HG03060 (cell line): ENCODE measurements around the gene HIVEP2.

Source experiments
- ATAC-seq: cut with Tn5 transposase; IDR thresholded peaks from one replicate; pipeline ENCODE4 v1.9.1; 2021; ENCODE audit warnings: low read depth, moderate number of reproducible peaks; ENCODE audit not compliant: unreplicated experiment

Gene HIVEP2

DNA sequence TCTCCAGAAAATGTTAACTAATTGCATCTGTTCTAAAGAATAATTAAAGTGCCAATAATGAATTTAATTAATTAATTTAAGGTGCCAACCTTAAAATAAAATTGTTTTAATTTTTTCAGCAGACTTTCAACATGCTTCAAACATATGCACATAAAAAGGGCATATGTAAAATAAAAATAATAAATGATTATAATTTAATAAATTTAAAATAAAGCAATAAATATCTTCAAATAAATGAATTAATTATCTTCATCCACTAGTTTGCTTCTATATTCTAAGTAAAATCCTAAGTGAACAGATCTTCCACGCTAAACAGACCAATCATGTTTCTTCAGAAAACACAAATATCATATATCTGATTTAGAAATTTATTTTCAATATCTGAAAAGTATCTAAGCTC lies 119.2 kb downstream of the HIVEP2 start:
- no peak for ATAC-seq

DNA sequence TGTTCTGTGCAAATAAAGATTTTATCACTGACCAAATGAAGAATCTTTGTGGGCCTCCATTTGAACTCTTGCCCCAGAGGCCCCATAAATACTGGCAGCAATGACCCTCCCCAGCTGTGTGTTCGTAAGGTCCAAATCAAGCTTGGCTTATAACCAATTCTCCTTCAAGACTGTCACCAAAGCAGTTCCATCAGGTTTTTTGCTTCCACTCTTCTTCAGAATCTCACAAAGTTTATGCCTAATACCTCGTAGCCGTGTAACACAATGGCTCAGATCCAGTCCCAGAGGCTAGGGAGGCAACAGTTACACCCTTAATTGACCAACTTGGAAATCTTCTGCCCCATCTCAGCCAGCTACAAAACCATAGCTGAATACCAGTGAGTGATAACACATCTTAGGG lies 120.5 kb downstream of the HIVEP2 start:
- no peak for ATAC-seq

DNA sequence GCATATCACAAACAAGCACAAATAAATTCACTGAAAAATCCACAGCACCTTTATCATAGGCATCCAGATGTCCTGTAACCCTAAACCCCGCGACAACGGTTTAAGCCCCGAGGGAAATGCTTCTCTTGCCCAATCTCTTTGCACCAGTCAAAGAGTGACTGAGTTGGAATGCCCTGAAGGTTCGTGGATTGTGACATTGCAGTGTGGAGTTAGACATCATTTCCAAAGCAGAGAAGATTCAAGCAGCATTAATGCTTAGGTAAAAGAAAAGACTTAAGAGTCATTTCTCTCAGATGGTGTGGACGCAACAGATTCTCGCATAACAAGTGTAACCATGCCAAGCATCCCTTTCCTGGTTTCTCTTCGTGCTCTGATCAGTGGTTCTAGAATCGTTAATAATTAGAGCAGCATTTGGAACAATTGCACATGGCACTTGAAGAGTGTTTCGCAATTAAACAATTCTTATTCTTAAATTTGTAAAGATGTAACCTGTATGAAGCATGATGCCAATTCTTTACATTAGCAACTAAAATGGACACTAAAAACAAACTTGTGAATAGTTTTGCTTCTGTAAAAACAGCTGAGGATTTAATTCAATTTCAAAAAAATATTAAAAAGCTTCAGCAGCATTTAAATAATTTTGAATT lies 121.6 kb downstream of the HIVEP2 start:
- ATAC-seq = no peak

DNA sequence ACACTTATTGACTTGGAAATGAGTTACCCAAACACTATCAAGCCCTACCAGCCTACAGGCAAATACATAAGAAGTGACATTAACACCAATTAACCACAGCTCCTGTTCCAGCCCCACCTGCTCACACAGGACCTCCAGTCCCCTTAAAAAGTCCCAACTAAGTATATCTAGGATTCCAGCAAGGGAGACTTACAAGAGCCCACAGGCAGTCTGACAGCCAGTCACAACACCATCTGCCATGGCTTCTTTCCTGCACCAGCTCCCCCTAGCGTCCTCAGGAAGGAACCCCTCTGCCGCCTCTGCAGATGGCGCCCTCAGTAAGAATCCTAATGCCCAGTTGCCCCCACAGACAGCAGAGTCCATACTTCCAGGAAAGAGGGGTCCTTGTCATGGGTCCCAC lies 122.1 kb downstream of the HIVEP2 start:
- ATAC-seq = no peak

DNA sequence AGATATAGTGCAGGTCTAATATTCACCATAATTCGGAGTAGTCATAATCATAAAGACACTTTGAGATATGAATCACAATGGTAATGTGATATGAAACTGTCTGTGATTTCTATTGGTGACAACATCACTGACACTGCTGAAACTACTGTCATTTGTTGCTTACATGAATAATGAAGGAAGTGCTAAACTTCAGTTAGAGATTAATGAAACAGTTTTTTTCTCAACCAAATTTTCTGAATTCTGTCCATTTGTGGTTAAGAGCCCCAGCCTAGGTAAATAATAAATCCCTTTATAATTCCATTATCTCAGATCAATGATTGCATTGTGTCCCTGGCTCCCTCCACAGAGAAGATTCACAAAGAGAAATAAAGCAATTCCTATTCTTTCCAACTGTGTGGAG lies 122.6 kb downstream of the HIVEP2 start:
- ATAC-seq = peak; percentile 68

DNA sequence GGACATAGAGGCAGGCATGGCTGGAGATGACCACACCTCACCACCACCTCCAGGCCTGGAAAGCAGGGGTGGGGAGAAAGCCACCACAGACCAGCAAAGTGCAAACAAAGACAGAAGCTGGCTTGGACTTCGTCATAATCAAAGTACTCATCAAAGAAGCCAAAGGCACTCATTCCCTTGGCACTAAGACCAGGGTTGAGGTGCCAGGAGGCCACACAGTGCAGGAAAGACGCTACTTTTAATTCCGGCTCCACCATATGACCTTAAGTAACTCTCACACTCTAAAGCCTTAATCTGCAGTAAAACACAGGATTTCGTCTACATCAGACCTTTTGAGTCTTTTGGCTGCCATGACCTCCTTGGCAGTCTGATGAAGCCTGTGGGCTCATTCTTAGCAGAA lies 123.1 kb downstream of the HIVEP2 start:
- no peak for ATAC-seq

DNA sequence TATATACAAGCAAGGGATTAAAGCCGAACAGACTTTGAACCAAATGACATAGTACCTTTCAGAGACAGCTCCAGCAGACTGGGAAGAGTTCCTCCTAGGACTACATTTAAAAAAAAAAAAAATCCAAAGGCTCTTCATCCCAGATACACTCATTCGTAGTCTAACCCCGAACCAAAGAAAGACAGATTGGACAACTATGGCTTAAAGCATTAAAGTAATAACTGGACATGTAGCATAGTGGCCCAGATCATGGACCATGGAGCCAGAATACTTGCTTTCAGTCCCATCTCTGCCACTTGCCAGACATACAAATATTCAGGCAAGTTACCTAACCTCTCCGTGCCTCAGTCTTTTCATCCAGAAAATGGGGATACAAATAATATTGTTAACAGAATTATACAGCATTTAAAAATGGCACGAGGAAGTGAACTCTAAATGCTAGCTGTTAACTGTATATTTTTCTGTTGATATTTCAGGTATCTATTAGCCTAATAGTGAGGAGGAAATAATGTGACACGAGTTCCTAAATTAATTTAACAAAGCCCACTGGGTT lies 123.7 kb downstream of the HIVEP2 start:
- ATAC-seq = no peak

DNA sequence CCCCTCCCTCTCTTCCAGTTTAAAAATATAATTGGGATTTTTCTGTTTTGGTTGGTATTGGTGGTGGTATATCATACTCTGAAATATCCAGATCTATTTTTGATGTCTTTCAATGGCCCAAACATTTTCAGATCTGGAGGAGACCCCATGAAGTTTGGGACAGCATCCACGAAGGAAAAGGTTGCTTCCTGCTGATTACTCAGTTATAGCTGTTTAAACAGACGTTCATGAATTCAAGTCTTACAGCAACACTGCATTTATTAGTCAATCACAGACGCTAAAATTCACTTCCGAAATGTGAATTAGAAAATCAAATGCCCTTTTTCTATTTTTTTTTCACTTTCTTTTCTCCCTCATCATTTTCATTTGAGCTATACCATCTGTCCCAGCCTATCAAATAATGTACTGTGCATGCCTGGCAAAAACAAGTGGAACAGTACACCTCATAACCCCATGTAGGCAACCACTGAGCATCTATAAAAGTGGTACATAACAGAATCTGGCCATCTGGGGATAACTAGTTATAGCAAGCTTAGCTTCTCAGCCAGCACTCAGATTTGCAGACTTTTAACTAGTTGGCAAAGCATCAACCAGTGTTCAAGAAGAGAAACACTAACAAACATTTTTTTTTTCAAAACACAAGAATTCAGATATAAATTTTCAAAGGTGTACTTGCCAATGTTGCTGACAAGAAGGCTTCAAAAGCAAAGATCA lies 124.5 kb downstream of the HIVEP2 start:
- no peak for ATAC-seq

DNA sequence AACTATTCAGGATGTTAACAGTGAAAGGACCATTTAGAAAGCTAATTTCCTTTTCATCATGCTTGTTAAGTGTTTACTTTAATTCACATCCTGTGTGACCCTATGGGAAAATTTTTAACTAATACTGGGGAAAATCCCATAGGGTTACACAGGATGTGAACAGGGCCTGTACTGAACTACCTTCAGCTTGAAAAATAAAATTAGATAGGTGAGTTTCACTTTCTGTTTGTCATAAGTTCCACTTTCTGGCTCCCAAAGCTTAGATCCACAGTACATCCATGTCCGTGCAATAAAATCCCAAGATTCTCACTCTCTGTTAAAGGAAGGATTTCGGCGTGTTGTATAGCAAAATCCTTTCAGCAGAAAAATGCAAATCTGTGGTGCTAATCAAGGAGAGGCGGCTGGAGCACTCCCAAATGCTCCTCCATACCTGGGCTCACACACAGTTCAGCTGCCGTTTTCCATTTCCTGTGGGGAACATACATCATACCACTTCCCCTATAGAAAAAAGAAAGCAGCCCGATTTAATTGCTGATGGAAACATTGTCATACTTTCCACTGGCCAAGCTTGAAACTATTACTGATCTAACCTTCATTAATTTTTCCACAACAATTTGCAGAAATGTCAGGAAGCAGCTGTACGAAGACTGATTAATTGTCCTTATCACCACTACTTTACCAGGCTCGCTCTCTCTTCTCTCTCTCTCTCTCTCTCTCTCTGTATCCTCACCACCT lies 125.2 kb downstream of the HIVEP2 start:
- peak; percentile 59 for ATAC-seq

DNA sequence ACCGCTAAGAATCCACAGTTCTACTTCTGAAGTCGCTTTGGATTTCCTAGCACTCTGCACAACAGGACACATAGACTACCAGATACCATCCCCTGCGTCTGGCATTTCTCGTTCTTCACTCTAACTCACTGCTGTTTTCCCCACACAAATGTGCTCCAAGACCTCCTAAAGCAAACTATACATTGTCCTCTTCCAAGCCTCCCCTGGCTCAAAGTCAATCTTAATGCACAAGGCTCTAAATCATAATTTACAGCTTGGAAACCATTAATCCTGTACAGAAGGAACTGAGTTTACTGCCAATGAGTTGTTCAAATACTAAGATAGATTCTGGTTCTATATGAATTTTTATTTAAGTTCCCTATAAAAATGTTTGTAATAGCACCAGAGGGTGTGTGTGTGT lies 128.5 kb downstream of the HIVEP2 start:
- no peak for ATAC-seq

DNA sequence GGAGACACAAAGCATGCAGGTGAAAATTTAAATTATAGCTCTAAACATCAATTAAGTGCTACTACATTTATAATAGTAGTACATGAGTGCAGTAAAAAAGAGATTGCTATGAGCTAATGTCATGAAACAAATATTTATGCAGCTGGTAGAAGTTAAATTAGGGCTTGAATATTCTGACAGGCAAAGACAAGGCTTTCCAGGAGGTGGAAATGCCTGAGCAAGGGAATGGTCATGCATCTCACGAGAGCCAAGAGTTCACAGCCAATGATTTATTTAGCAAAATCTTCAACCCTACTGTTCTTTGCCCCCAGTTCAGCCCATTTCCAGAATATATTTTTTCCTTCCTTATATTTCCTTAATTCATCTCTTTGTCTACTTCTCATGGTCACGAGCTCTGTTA lies 128.9 kb downstream of the HIVEP2 start:
- no peak for ATAC-seq

DNA sequence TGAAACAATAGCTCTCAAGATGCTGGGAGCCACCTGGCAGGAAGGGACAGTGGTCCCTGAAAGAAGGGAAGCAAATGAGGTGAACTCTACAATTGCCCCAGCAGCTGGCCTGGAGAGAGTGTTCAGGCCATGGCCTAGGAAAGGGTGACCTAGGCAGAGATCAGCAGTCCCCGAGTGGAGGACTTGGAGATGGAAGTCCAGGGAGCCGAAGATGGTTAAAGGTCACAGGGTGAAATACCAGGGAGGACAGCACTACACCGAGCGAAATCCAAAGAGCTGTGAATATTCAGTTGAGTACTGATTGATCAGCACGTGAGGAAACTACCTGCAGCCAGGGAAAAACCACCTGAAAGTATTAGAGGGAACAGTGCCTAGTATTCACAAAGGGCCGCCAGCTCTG lies 133.1 kb downstream of the HIVEP2 start:
- ATAC-seq = no peak

DNA sequence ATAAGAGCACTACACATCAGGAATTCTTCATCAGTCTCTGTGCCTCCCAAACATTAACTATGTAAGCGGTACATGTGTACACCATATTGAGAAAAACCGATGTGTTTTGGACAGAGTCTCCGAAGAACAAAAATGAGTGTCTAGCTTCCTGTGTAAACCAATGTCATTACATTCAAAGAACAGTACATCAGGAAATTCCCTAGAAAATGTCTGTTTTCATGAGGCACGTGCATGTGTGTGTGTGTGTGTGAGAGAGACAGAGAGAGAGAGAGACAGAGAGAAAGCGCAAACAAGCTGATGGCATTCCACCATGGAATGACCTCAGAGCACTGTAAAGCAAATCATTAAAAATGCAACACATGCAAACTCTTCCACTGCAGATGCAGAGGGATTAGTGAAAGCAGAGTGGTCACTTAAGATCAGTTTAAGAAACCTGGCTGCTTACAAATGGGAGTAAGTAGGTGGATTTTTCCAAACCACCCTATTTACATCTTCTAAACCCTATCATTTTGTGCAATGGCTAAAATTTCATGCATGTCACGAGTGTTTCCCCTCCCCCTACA lies 133.9 kb downstream of the HIVEP2 start:
- no peak for ATAC-seq

DNA sequence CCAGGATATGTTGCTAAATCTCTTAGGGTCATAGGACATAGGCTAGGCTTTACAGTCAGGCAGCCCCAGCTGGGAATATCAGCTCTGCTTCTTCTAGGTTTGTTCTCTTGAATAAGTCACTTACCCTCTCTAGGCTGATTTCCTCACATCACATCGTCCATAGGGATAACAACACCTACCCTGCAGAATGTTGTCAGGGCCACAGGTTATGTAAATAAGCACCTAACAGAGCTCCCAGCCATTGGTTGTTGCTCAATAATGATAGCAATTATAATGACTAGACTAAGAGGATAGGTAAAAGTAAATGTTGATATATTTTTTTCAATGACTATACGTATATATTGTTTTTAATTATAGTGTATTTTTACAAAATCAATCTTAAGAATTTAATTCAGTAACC lies 135.0 kb downstream of the HIVEP2 start:
- no peak for ATAC-seq

DNA sequence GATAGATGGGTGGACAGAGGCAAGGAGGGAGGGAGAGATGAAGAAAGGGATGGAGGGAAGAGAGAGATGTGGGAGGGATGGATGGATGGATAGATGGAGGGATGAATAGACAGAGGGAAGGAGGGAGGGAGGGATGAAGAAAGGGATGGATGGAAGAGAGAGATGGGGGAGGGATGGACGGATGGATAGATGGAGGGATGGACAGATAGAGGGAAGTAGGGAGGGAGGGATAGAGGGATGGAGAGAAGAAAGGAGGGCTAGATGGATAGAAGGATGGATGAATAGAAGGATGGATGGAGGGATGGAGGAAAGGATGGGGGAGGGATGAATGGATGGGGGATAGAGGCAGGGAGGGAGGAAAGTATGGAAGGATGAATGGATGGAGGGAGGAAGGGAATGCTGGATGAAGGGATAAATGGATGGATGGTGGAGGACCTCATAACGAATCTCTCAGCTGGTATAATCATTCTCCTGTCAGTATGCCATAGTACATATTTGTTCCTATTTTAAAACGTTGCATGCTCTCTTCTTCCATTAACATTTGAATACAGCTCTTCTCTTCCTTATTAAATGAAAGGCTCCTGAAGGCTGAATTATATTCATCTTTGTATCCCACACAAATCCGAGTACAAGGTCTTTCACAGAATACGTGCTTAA lies 136.4 kb downstream of the HIVEP2 start:
- no peak for ATAC-seq

DNA sequence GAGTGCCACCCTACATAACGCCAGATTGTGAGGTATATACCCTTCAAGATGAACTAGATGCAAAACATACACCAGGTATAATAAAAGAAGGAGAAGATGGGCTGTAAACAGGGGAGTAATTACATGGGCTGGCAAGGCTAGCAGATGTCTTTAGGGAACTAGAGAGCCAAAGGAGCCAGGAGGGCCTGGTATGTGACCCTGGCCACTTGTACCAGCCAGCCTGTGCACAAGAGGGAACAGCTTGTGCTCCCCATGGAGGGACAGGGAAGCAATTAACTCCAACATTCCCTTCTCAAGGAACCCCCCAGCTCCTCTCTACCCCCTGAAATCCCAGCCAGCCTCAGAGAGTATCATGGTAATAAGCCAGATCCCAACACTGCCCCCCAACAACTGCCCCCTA lies 139.9 kb downstream of the HIVEP2 start:
- no peak for ATAC-seq

DNA sequence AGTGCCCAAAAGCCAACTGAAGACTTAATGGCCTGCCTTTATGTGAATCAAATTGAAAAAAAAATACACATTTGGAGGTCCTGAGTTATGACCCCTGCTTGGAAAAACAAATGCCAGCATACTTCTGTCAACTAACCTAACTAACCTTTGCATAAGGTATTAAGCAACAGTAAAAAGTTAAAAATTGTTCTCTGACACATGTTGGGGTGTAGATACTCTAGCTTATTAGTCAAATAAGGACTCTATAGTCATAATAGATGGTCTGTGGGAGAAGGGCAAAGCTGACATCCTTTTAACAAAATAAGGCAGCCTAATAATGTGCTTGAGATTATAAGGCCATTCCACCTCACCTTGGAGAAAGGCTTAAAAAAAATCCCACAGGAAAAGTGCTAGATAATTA lies 140.5 kb downstream of the HIVEP2 start:
- no peak for ATAC-seq

DNA sequence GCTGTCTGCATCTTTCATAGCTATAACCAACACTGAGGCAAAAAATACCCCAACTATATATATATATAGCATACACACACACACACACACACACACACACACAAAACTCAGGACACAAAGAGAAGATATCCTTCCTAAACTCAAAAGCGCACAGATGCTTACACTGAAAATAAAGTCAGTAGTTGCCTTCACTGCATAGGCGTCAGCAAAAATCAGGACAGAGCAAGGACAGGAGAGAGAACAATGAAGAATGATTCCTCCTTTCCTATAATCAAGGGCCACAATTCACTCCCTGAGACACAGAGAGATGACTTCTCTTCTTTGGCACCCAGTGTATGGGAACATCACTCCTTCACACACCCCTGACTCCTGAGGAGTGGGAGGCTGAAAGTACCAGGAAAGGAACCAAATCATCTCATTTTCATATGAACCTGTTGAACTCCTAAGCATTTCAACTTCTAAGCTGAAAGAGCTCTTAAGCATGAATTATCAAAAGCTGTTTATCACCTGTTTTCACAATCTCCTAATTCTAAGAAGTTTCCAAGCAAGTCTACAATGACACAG lies 141.4 kb downstream of the HIVEP2 start:
- ATAC-seq = no peak

DNA sequence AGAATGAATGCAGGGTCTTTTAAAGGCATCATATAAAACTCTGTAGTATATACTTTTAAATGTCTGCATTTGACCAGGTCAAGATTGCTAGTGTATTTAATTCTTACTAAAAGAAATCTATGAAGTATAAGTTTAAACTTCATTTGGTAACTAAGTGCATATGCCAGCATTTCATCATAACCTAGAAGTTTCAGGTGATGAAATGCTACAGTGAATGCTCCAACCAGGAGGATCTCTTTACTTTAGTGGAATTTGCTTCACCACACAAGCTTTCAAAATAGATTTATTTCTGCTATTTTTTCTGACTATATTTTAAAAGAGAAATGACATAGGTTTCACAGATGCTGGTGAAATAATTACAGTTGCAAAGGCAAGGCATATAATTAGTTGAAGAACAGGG lies 141.9 kb downstream of the HIVEP2 start:
- no peak for ATAC-seq

DNA sequence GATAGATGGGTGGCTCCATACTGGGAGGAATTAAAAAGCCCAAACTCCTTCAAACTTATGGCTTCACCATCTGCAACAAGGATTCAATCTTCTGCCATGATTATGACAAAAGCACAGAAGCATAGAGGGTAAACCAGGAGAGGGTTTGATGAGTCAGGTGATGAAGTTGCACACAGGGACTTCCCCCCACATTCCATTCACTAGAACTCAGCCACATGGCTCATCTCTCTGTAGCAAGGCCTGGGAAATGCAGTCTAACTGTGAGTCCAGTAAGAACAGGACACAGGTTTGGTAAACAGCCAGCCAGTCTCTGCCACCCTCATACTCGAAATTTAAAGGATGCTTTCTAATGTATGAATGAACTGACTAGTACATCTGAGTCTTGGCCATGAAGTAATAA lies 142.9 kb downstream of the HIVEP2 start:
- no peak for ATAC-seq
